Astrocyte (in vitro differentiated cells and primary cell): ENCODE data around the gene CNFN.

ENCODE experiments used
- EZH2 ChIP-seq: IDR thresholded peaks from 2 replicates; pipeline ENCODE4 v1.6.1; 2012; ENCODE audit warnings: mild to moderate bottlenecking, low read length, inconsistent platforms; ENCODE audit not compliant: insufficient read depth
- TF ChIP-seq, protein P1 (sequence below): IDR thresholded peaks from 2 replicates; pipeline ENCODE4 v1.5.1; 2011; ENCODE audit warnings: low read depth, mild to moderate bottlenecking, inconsistent platforms, low read length, moderate library complexity; ENCODE audit not compliant: insufficient read depth

DNA sequence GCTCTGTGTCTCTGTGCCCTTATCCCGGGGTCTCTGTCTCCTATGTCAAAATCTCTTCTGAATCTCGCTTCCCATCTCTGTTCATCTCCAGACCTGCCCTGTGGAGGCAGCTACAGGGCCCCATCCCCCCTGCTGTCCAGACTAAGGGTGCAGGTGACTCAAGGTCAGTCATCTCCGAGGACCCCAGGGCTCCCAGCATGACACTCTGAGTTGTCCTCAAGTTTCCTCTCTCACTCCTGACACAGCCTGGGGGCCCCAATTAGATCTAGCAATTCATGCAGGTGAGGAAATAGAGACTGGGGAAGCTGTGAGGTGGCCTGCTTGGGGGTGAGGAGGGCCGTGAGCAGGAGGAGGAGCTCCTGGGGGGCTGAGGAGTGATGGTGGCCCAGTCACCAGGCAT is 2.1 kb upstream of the CNFN start:
- TF ChIP-seq EZH2, result no peak
- TF ChIP-seq, protein P1, sequence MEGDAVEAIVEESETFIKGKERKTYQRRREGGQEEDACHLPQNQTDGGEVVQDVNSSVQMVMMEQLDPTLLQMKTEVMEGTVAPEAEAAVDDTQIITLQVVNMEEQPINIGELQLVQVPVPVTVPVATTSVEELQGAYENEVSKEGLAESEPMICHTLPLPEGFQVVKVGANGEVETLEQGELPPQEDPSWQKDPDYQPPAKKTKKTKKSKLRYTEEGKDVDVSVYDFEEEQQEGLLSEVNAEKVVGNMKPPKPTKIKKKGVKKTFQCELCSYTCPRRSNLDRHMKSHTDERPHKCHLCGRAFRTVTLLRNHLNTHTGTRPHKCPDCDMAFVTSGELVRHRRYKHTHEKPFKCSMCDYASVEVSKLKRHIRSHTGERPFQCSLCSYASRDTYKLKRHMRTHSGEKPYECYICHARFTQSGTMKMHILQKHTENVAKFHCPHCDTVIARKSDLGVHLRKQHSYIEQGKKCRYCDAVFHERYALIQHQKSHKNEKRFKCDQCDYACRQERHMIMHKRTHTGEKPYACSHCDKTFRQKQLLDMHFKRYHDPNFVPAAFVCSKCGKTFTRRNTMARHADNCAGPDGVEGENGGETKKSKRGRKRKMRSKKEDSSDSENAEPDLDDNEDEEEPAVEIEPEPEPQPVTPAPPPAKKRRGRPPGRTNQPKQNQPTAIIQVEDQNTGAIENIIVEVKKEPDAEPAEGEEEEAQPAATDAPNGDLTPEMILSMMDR, result no peak
